GM12878 (cell line): ENCODE results near the gene UBAP2. TPM values are rescaled to one million over a fixed set of nuclear protein-coding genes. Genes with fewer than 3 reads are reported as not detected.

Experiments used
- ATAC-seq: fragments of 200-7000 bp; cut with Tn5 transposase; 3 replicates; pipeline ENCODE4 v1.9.1; 2020; ENCODE audit warnings: mild to moderate bottlenecking, moderate library complexity
- BruUV-seq: library from RNA; stranded (reverse); fragments of 400-500 nt; replicated peaks from 2 replicates; lab custom pipeline; 2021; lab: Mats Ljungman, UMichigan
- CTCF ChIA-PET: fragments of 300-600 bp; sonication (Branson Sonifier 250); formaldehyde crosslinking; extraction: SDS; loops from one replicate; lab custom pipeline; 2021; ENCODE audit warnings: inconsistent platforms; lab: Yijun Ruan, JAX
- POLR2A ChIA-PET: fragments of 350-600 bp; formaldehyde crosslinking; extraction: SDS; loops from one replicate; lab custom pipeline; 2021; ENCODE audit warnings: inconsistent platforms; lab: Charles Lee
- RAD21 ChIA-PET: fragments of 300-600 bp; sonication (Branson Sonifier 250); formaldehyde crosslinking; loops from one replicate; lab custom pipeline; 2023; ENCODE audit warnings: antibody characterized with exemption; ENCODE audit not compliant: unreplicated experiment; lab: Charles Lee
- SMC1A ChIA-PET: fragments of 300-600 bp; sonication (Branson Sonifier 250); formaldehyde crosslinking; loops from one replicate; lab custom pipeline; 2023; ENCODE audit not compliant: unreplicated experiment, uncharacterized antibody; lab: Charles Lee
- DNase-seq: peaks from one replicate; pipeline ENCODE4 v3.0.0-alpha.2; 2011; ENCODE audit warnings: low read depth, low spot score
- FAIRE-seq: peaks from 3 replicates; lab custom pipeline; 2011; peaks lifted over from hg19 to GRCh38; lab: Jason Lieb, UNC
- H2AFZ ChIP-seq: 2 replicates; pipeline ENCODE4 v1.6.0; 2011; ENCODE audit warnings: low read depth, low read length, control low read depth; ENCODE audit not compliant: control insufficient read depth
- H3K27ac ChIP-seq: 2 replicates; pipeline ENCODE4 v1.5.1; 2011; ENCODE audit warnings: control low read depth; ENCODE audit not compliant: control insufficient read depth, insufficient read depth
- H3K27me3 ChIP-seq, 2 experiments: replicated peaks in 1 of 2; 2 replicates each; pipeline versions ENCODE4 v1.6.0 to v1.6.1; 2011; ENCODE audit warnings: low read length in 1 of 2; ENCODE audit not compliant: control insufficient read depth in 2 of 2, insufficient read depth in 2 of 2
- H3K36me3 ChIP-seq, 2 experiments: 2 replicates each; pipeline ENCODE4 v1.5.1; 2011; ENCODE audit warnings: low read length in 1 of 2; ENCODE audit not compliant: control insufficient read depth in 2 of 2, insufficient read depth in 2 of 2
- H3K4me1 ChIP-seq: 2 replicates; pipeline ENCODE4 v1.6.1; 2011; ENCODE audit warnings: mild to moderate bottlenecking, low read length, moderate library complexity, mixed read lengths; ENCODE audit not compliant: control insufficient read depth, insufficient read depth
- H3K4me2 ChIP-seq: 2 replicates; pipeline ENCODE4 v1.6.0; 2011; ENCODE audit warnings: control low read depth; ENCODE audit not compliant: control insufficient read depth, insufficient read depth
- H3K4me3 ChIP-seq: fragments of 200-600 bp; sonication (generic); 2 replicates; pipeline ENCODE4 v1.5.1; 2016
- H3K79me2 ChIP-seq: 2 replicates; pipeline ENCODE4 v1.6.0; 2011; ENCODE audit warnings: low read length; ENCODE audit not compliant: control insufficient read depth, insufficient read depth
- H3K9ac ChIP-seq: 2 replicates; pipeline ENCODE4 v1.8.0; 2011; ENCODE audit warnings: low read length, control low read depth, mixed read lengths; ENCODE audit not compliant: control insufficient read depth, insufficient read depth
- H3K9me3 ChIP-seq: replicated peaks from 3 replicates; pipeline ENCODE4 v1.5.1; 2011; ENCODE audit warnings: mild to moderate bottlenecking, low read length; ENCODE audit not compliant: control insufficient read depth, insufficient read depth
- H4K20me1 ChIP-seq: 2 replicates; pipeline ENCODE4 v1.6.0; 2011; ENCODE audit not compliant: control insufficient read depth, insufficient read depth
- BCL11A ChIP-seq: IDR thresholded peaks from 2 replicates; pipeline ENCODE4 v1.6.1; 2011; ENCODE audit warnings: low read depth, low read length
- GABPA ChIP-seq: IDR thresholded peaks from 2 replicates; pipeline ENCODE4 v1.6.1; 2014; ENCODE audit warnings: antibody characterized with exemption, low read depth, mild to moderate bottlenecking, inconsistent platforms
- HCFC1 ChIP-seq: fragments of 150-350 bp; IDR thresholded peaks from 2 replicates; pipeline ENCODE4 v1.6.1; 2014; ENCODE audit warnings: low read length
- KAT2A ChIP-seq: conservative IDR thresholded peaks from 2 replicates; pipeline ENCODE4 v1.6.1; 2011; ENCODE audit warnings: low read depth, low read length; ENCODE audit not compliant: control insufficient read depth
- NR2C2 ChIP-seq: IDR thresholded peaks from 2 replicates; pipeline ENCODE4 v1.6.1; 2011; ENCODE audit warnings: borderline replicate concordance, low read depth; ENCODE audit not compliant: control insufficient read depth, insufficient read length
- RB1 ChIP-seq: fragments of 450-650 bp; formaldehyde crosslinking; IDR thresholded peaks from 2 replicates; pipeline ENCODE4 v1.6.1; 2017; ENCODE audit warnings: mild to moderate bottlenecking, borderline replicate concordance
- SIN3A ChIP-seq: IDR thresholded peaks from 2 replicates; pipeline ENCODE4 v1.6.1; 2012; ENCODE audit warnings: low read depth, low read length, improper control_type of control experiment
- ZNF24 ChIP-seq: fragments of 450-650 bp; IDR thresholded peaks from 2 replicates; pipeline ENCODE4 v1.6.1; 2017; ENCODE audit warnings: antibody characterized with exemption, mild to moderate bottlenecking
- WGBS: methylation state at CpG from one replicate; pipeline ENCODE4 v1.1.6; 2016; ENCODE audit warnings: low lambda C conversion rate; ENCODE audit not compliant: insufficient replicate concordance, insufficient coverage; ENCODE audit errors: missing lambda C conversion rate; 5-methylcytosine and 5-hydroxymethylcytosine counted together
- in situ Hi-C: fragments of 300-500 bp; cut with MboI; formaldehyde crosslinking; loops from 9 replicates; pipeline ENCODE4 v1.14.3; 2018; ENCODE audit warnings: mixed read lengths
- intact Hi-C: fragments of 100-400 bp; cut with micrococcal nuclease; formaldehyde crosslinking; loops from one replicate; pipeline ENCODE4 v1.14.2; 2022; ENCODE audit not compliant: unreplicated experiment
- polyA plus RNA-seq, 11 experiments: library from polyadenylated mRNA; depleted of rRNA in 4 of 11; unstranded in 6 of 11; stranded (reverse) in 5 of 11; fragments of >200 nt; fragmentation: Nextera tagmentation in 4 of 11; fragmentation: Illumina TruSeq in 1 of 11; extraction: Ambion mirVana in 4 of 11; extraction: Trizol in 1 of 11; gene quantifications; 1 replicate in 1 of 11; 2 replicates in 10 of 11; pipeline versions ENCODE4 v1.2.1 to v1.2.3, GENCODE V29; 2011 to 2016; ENCODE audit warnings: inconsistent platforms in 2 of 11, missing spikeins in 2 of 11, low read depth in 1 of 11
- total RNA-seq, 4 experiments: library from RNA; depleted of rRNA in 3 of 4; stranded (reverse); fragments of >200 nt in 3 of 4; fragmentation: Illumina TruSeq in 1 of 4; extraction: Trizol in 1 of 4; gene quantifications; 2 replicates each; pipeline versions ENCODE4 v1.2.1 to v1.2.3, GENCODE V29; 2013 to 2021
- TF ChIP-seq, protein P1 (sequence below): fragments of 450-650 bp; IDR thresholded peaks from 2 replicates; pipeline ENCODE4 v1.6.1; 2017; ENCODE audit warnings: mild to moderate bottlenecking, moderate library complexity
- TF ChIP-seq, protein P2 (sequence below): fragments of 450-650 bp; IDR thresholded peaks from 2 replicates; pipeline ENCODE4 v1.6.1; 2017; ENCODE audit warnings: mild to moderate bottlenecking

Gene UBAP2
- total and polyA plus RNA-seq, 10 of the 15 experiments (the other 5 are each of a cell fraction or from before 2014, with no cell fraction given) = 8.5 to 48.2 (median 28.1) TPM

DNA sequence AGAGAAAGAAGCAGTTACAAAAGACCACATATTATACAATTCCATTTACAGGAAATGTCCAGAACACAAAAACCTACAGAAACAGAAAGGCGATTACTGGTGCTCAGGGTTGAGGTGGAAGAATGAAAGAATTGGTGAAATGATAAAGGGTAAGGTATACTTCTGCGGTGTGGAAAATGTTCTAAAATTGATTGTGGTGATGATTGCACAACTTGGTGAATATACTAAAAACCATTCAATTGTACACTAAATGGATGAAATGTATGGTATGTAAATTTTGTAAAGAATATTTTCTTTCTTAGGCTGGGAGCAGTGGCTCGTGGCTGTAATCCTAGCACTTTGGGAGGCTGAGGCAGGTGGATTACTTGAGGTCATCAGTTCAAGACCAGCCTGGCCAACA is 72.3 kb downstream of the UBAP2 start:
- POLR2A ChIA-PET = no interaction called here
- Histone ChIP-seq H2AFZ (no peak overlapping the region), H3K79me2 (no peaks in the 10 kb centered on the region), H4K20me1 (no peaks in the 10 kb centered on the region)
- in situ Hi-C loops = no loop called here
- 65% methylated on average over 3 of the region's 3 CpGs for WGBS
- no peak for TF ChIP-seq GABPA
- TF ChIP-seq KAT2A = no peak
- TF ChIP-seq ZNF24 = no peak
- TF ChIP-seq NR2C2 = no peak
- TF ChIP-seq BCL11A = no peak
- TF ChIP-seq, protein P1, sequence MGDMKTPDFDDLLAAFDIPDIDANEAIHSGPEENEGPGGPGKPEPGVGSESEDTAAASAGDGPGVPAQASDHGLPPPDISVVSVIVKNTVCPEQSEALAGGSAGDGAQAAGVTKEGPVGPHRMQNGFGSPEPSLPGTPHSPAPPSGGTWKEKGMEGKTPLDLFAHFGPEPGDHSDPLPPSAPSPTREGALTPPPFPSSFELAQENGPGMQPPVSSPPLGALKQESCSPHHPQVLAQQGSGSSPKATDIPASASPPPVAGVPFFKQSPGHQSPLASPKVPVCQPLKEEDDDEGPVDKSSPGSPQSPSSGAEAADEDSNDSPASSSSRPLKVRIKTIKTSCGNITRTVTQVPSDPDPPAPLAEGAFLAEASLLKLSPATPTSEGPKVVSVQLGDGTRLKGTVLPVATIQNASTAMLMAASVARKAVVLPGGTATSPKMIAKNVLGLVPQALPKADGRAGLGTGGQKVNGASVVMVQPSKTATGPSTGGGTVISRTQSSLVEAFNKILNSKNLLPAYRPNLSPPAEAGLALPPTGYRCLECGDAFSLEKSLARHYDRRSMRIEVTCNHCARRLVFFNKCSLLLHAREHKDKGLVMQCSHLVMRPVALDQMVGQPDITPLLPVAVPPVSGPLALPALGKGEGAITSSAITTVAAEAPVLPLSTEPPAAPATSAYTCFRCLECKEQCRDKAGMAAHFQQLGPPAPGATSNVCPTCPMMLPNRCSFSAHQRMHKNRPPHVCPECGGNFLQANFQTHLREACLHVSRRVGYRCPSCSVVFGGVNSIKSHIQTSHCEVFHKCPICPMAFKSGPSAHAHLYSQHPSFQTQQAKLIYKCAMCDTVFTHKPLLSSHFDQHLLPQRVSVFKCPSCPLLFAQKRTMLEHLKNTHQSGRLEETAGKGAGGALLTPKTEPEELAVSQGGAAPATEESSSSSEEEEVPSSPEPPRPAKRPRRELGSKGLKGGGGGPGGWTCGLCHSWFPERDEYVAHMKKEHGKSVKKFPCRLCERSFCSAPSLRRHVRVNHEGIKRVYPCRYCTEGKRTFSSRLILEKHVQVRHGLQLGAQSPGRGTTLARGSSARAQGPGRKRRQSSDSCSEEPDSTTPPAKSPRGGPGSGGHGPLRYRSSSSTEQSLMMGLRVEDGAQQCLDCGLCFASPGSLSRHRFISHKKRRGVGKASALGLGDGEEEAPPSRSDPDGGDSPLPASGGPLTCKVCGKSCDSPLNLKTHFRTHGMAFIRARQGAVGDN = no peak
- TF ChIP-seq RB1 = no peak
- TF ChIP-seq, protein P2, sequence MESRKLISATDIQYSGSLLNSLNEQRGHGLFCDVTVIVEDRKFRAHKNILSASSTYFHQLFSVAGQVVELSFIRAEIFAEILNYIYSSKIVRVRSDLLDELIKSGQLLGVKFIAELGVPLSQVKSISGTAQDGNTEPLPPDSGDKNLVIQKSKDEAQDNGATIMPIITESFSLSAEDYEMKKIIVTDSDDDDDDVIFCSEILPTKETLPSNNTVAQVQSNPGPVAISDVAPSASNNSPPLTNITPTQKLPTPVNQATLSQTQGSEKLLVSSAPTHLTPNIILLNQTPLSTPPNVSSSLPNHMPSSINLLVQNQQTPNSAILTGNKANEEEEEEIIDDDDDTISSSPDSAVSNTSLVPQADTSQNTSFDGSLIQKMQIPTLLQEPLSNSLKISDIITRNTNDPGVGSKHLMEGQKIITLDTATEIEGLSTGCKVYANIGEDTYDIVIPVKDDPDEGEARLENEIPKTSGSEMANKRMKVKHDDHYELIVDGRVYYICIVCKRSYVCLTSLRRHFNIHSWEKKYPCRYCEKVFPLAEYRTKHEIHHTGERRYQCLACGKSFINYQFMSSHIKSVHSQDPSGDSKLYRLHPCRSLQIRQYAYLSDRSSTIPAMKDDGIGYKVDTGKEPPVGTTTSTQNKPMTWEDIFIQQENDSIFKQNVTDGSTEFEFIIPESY = no peak
- no peak for TF ChIP-seq SIN3A
- no peak for TF ChIP-seq HCFC1
- TF ChIP-seq, all 136 proteins: peak for 0
- Histone ChIP-seq H3K4me1 (no peaks in the 10 kb centered on the region), H3K4me3 (no peak overlapping the region), H3K4me2 (no peak overlapping the region), H3K36me3 (peaks cover 7 to 14% of the 10 kb centered on the region in 2 experiments), H3K9me3 (no peaks in the 10 kb centered on the region), H3K27me3 (no peaks in the 10 kb centered on the region), H3K27ac (no peak overlapping the region), H3K9ac (no peak overlapping the region)
- BruUV-seq = no TSS peak
- intact Hi-C loops = no loop called here
- ATAC-seq (no peak), DNase-seq (no peak), FAIRE-seq (no peak)
- ChIA-PET CTCF (interaction anchor here (1.0 kb wide), 1 partner anchor 123 kb away, joined by 4 read pairs; no protein-coding TSS in a partner anchor), RAD21 (no interaction called here), SMC1A (interaction anchor here (1.4 kb wide), 1 partner anchor 11 kb away, joined by 3 read pairs; no protein-coding TSS in a partner anchor)
